ENCODE data around the gene AKAP13.

- TF ChIP-seq, protein P1, sequence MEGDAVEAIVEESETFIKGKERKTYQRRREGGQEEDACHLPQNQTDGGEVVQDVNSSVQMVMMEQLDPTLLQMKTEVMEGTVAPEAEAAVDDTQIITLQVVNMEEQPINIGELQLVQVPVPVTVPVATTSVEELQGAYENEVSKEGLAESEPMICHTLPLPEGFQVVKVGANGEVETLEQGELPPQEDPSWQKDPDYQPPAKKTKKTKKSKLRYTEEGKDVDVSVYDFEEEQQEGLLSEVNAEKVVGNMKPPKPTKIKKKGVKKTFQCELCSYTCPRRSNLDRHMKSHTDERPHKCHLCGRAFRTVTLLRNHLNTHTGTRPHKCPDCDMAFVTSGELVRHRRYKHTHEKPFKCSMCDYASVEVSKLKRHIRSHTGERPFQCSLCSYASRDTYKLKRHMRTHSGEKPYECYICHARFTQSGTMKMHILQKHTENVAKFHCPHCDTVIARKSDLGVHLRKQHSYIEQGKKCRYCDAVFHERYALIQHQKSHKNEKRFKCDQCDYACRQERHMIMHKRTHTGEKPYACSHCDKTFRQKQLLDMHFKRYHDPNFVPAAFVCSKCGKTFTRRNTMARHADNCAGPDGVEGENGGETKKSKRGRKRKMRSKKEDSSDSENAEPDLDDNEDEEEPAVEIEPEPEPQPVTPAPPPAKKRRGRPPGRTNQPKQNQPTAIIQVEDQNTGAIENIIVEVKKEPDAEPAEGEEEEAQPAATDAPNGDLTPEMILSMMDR (IDR thresholded peaks at IDR 0.05): no peak
- TF ChIP-seq EZH2 (IDR thresholded peaks at IDR 0.05; ENCODE audit: borderline replicate concordance, insufficient read depth, low read depth, low read length, poor library complexity, severe bottlenecking): no peak
Measured at GRCh38 chr15:85745023-85745422, 364.6 kb downstream of the AKAP13 start.

Data from B cell (primary cell).